Gastroesophageal sphincter (tissue), 4 donors: ENCODE results near the gene ACVR2B. TPM values are rescaled to one million over a fixed set of nuclear protein-coding genes. Genes with fewer than 3 reads are reported as not detected.
A peak's percentile ranks its signal among the peaks of the same experiment; 100 is the strongest.

Experiments
- ATAC-seq: fragments of 150-250 bp; one replicate; pipeline ENCODE4 v1.9.1; 2016; ENCODE audit warnings: mild to moderate bottlenecking, moderate library complexity
- H3K27ac ChIP-seq, 4 donors: fragments of 200-600 bp; sonication (generic) in 3 of 4; 1 replicate in 3 of 4; 2 replicates in 1 of 4; pipeline ENCODE4 v1.5.1; 2016 to 2019
- H3K27me3 ChIP-seq: fragments of 200-600 bp; sonication (generic); one replicate; pipeline ENCODE4 v1.5.1; 2019
- H3K36me3 ChIP-seq, 2 donors: fragments of 200-600 bp; sonication (generic); one replicate each; pipeline ENCODE4 v1.5.1; 2019; ENCODE audit warnings: control low read depth in 1 of 2
- H3K4me1 ChIP-seq, 3 donors: fragments of 200-600 bp; sonication (generic); 1 replicate in 2 of 3; 2 replicates in 1 of 3; pipeline ENCODE4 v1.5.1; 2016 to 2019; ENCODE audit warnings: control low read depth in 2 of 3
- H3K4me3 ChIP-seq, 2 donors: fragments of 200-600 bp; sonication (generic); one replicate each; pipeline ENCODE4 v1.5.1; 2019; ENCODE audit warnings: mild to moderate bottlenecking in 1 of 2, moderate library complexity in 1 of 2
- H3K9me3 ChIP-seq, 3 donors: fragments of 200-600 bp; sonication (generic); one replicate each; pipeline ENCODE4 v1.5.1; 2017 to 2019; ENCODE audit warnings: control low read depth in 2 of 3
- EP300 ChIP-seq: sonication (generic); formaldehyde crosslinking; IDR thresholded peaks from one replicate; pipeline ENCODE4 v1.6.1; 2017; ENCODE audit warnings: antibody characterized with exemption, mild to moderate bottlenecking
- POLR2A ChIP-seq, 2 donors: fragments of 450-650 bp; IDR thresholded peaks; one replicate each; pipeline ENCODE4 v1.6.1; 2017; ENCODE audit warnings: antibody characterized with exemption in 2 of 2, mild to moderate bottlenecking in 2 of 2, moderate library complexity in 1 of 2
- POLR2AphosphoS5 ChIP-seq: sonication (generic); formaldehyde crosslinking; IDR thresholded peaks from one replicate; pipeline ENCODE4 v1.6.1; 2017; ENCODE audit warnings: antibody characterized with exemption
- WGBS, 2 donors: methylation state at CpG; one replicate each; pipeline ENCODE4 v1.1.5; 2018; ENCODE audit warnings: low coverage in 1 of 2; 5-methylcytosine and 5-hydroxymethylcytosine counted together
- total RNA-seq, 4 donors: library from RNA; depleted of rRNA; stranded (reverse); fragments of >200 nt; gene quantifications; one replicate each; pipeline ENCODE4 v1.1.0, GENCODE V29; 2016
- TF ChIP-seq, protein P1 (sequence below), 4 experiments: fragments of 200-600 bp in 2 of 4; fragments of 450-650 bp in 2 of 4; sonication (generic) in 1 of 4; IDR thresholded peaks; one replicate each; pipeline ENCODE4 v1.5.1; 2017 to 2019; ENCODE audit warnings: antibody characterized with exemption in 4 of 4, mild to moderate bottlenecking in 2 of 4, moderate library complexity in 2 of 4

ACVR2B gene
- total RNA-seq, 4 donors from 2014 or later = 5.5 to 9.2 (median 7.6) TPM

DNA sequence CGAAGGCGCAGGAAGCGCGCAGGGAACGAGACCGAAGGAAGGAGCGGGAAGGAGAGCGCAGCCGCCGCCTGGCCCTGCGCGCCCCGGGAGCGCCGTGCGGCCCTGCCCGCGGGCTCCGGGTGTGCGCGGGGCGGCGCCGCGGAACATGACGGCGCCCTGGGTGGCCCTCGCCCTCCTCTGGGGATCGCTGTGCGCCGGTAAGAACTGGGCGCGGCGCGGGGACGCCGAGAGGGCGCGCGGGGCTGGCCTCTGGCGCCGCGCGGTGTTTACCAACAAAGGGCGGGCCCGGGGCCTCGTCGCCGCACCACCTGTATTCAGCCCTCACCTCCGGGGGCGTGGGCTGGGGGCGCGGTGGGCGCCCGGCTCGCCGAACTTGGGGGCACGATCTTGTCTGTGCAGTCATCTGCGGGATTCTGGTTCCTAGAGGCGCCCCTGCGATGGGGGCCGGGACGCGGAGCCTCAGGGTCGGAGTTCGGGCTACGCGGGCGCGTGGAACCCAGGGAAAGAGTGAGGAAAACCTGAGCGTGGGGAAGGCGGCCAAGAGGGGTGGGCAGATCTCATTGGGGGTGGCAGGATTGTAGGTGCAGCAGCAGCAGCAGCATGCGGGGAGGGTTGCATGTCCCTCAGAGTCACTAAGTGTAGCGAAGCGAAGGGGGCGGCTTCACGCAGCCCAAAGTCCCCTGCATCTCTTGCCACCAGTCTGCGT is 641 bp downstream of the ACVR2B start:
- Histone ChIP-seq H3K27ac (peak overlapping the region; percentile 40 to 94 (median 89)), H3K9me3 (no peaks in the 10 kb centered on the region), H3K4me3 (peak overlapping the region; percentile 69 to 95), H3K4me1 (peaks cover 0 to 56% (median 18%) of the 10 kb centered on the region in 3 donors), H3K27me3 (no peaks in the 10 kb centered on the region), H3K36me3 (no peaks in the 10 kb centered on the region)
- ATAC-seq = peak; percentile 46
- 0% methylated on average over 2 of the region's 78 CpGs for WGBS, 2 donors
- TF ChIP-seq POLR2A (IDR thresholded peaks at IDR 0.05) (peak in 1 of 2 donors; percentile 31), POLR2AphosphoS5 (no peak)
- TF ChIP-seq, protein P1, sequence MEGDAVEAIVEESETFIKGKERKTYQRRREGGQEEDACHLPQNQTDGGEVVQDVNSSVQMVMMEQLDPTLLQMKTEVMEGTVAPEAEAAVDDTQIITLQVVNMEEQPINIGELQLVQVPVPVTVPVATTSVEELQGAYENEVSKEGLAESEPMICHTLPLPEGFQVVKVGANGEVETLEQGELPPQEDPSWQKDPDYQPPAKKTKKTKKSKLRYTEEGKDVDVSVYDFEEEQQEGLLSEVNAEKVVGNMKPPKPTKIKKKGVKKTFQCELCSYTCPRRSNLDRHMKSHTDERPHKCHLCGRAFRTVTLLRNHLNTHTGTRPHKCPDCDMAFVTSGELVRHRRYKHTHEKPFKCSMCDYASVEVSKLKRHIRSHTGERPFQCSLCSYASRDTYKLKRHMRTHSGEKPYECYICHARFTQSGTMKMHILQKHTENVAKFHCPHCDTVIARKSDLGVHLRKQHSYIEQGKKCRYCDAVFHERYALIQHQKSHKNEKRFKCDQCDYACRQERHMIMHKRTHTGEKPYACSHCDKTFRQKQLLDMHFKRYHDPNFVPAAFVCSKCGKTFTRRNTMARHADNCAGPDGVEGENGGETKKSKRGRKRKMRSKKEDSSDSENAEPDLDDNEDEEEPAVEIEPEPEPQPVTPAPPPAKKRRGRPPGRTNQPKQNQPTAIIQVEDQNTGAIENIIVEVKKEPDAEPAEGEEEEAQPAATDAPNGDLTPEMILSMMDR (IDR thresholded peaks at IDR 0.05) = no peak

DNA sequence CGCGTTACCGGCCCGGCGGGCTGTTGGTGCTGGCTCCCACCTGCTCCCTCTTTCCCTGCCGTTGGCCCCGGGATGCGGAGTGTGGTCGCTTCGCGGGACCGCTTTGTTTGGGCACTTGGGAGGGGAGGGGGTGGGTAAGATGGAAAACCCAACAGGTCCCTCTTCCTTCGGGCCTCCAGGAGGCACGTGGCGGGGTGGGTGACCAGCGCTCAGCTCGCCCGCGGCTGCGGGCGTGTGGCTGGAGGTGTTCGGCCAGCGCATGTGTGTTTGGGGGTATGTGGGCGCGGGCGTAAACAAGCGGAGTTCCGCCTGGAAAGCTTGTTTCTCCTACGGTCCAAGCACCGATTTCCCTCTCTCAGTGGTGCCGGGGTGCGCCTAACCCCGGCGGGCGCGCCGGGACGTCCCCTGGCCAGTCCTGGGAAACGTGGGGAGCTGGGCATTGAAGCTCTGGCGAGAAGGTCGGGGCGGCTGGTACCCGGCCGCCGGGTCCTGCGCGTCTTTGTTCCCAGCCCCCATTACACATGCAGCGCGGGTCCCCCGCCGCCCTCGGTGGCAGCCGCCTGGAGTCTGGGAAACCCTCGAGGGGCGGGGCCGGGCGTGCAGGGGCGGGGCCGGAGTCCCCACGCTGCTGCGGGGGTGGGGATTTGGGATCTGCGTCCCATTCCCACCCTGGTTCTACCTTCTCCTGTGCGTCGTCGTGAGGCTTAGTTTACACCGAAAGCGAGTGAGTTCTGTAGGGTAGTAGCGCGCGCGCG is 1.4 kb downstream of the ACVR2B start:
- peak; percentile 67 for ATAC-seq
- TF ChIP-seq POLR2A (IDR thresholded peaks at IDR 0.05) (no peak), EP300 (no peak), POLR2AphosphoS5 (peak; percentile 39)
- TF ChIP-seq, protein P1 (IDR thresholded peaks at IDR 0.05) = no peak
- WGBS, 2 donors = no CpG with 5 or more reads among the region's 72 CpGs

GRCh38 chr3:38455639-38456430 is 2.1 kb downstream of the ACVR2B start:
- peak overlapping the region; percentile 69 to 95 for H3K4me3 ChIP-seq
- H3K4me1 ChIP-seq = peaks cover 0 to 71% (median 32%) of the 10 kb centered on the region in 3 donors
- ATAC-seq = peak; percentile 20
- H3K27ac ChIP-seq = peak overlapping the region; percentile 2 to 94 (median 89)
- H3K9me3 ChIP-seq = no peaks in the 10 kb centered on the region
- H3K36me3 ChIP-seq = no peaks in the 10 kb centered on the region
- H3K27me3 ChIP-seq = no peaks in the 10 kb centered on the region
- no peak for TF ChIP-seq POLR2AphosphoS5
- no peak for TF ChIP-seq EP300
- no peak for TF ChIP-seq POLR2A (IDR thresholded peaks at IDR 0.05)
- TF ChIP-seq, protein P1 (IDR thresholded peaks at IDR 0.05) = no peak
- 67% methylated on average over 1 of the region's 15 CpGs; no CpG with 5 or more reads in 1 of the 2 donors for WGBS, 2 donors

More for the DNA sequence above, 1.4 kb downstream of the ACVR2B start:
- no peaks in the 10 kb centered on the region for H3K9me3 ChIP-seq
- peak overlapping the region; percentile 2 to 94 (median 89) for H3K27ac ChIP-seq
- no peaks in the 10 kb centered on the region for H3K27me3 ChIP-seq
- H3K4me1 ChIP-seq = peaks cover 0 to 63% (median 24%) of the 10 kb centered on the region in 3 donors
- H3K4me3 ChIP-seq = peak overlapping the region; percentile 69 to 95
- H3K36me3 ChIP-seq = no peaks in the 10 kb centered on the region

GRCh38 chr3:38457111-38458003 is 3.7 kb downstream of the ACVR2B start:
- Histone ChIP-seq H3K4me3 (no peak overlapping the region), H3K4me1 (peaks cover 0 to 80% (median 38%) of the 10 kb centered on the region in 3 donors), H3K27me3 (no peaks in the 10 kb centered on the region), H3K9me3 (no peaks in the 10 kb centered on the region), H3K36me3 (no peaks in the 10 kb centered on the region), H3K27ac (no peak overlapping the region)
- 79 to 90% methylated on average over 3 to 7 of the region's 9 CpGs for WGBS, 2 donors
- no peak for ATAC-seq
- TF ChIP-seq POLR2A (IDR thresholded peaks at IDR 0.05) = no peak
- TF ChIP-seq, protein P1 (IDR thresholded peaks at IDR 0.05) = no peak
- TF ChIP-seq POLR2AphosphoS5 = no peak
- no peak for TF ChIP-seq EP300
